Measurements from ENCODE around the gene SPARCL1.
"Not testable (repeated sequence)": the region's sequence is repeated elsewhere in the genome, so short reads cannot be mapped to it uniquely, and the experiment has no call there.

Gene SPARCL1

GRCh38 chr4:87491436-87491835, 37.7 kb downstream of the SPARCL1 start:
- H3K9me3 ChIP-seq (ENCODE audit: control insufficient read depth, low read length): no peaks in the 10 kb centered on the region
- H3K4me3 ChIP-seq (ENCODE audit: insufficient read depth, low read depth, low read length, poor library complexity, severe bottlenecking): no peak overlapping the region
- no peaks in the 10 kb centered on the region for H3K4me1 ChIP-seq (ENCODE audit: control insufficient read depth, insufficient read depth, low read length, poor library complexity, severe bottlenecking)
- no peak for DNase-seq
- H3K27ac ChIP-seq (ENCODE audit: insufficient read depth, low read length, poor library complexity, severe bottlenecking): no peak overlapping the region
- no peaks in the 10 kb centered on the region for H3K27me3 ChIP-seq (replicated peaks; ENCODE audit: control insufficient read depth, insufficient read depth, low read length, poor library complexity, severe bottlenecking)
- no peaks in the 10 kb centered on the region for H3K36me3 ChIP-seq (ENCODE audit: control insufficient read depth, insufficient read depth, low read length)

GRCh38 chr4:87490664-87491369, 38.4 kb downstream of the SPARCL1 start:
- no peak for DNase-seq
- Histone ChIP-seq H3K36me3 (ENCODE audit: control insufficient read depth, insufficient read depth, low read length) (no peaks in the 10 kb centered on the region), H3K27ac (ENCODE audit: insufficient read depth, low read length, poor library complexity, severe bottlenecking) (no peak overlapping the region), H3K9me3 (ENCODE audit: control insufficient read depth, low read length) (no peaks in the 10 kb centered on the region), H3K27me3 (replicated peaks; ENCODE audit: control insufficient read depth, insufficient read depth, low read length, poor library complexity, severe bottlenecking) (no peaks in the 10 kb centered on the region), H3K4me1 (ENCODE audit: control insufficient read depth, insufficient read depth, low read length, poor library complexity, severe bottlenecking) (no peaks in the 10 kb centered on the region), H3K4me3 (ENCODE audit: insufficient read depth, low read depth, low read length, poor library complexity, severe bottlenecking) (no peak overlapping the region)

GRCh38 chr4:87489678-87490077, 39.5 kb downstream of the SPARCL1 start:
- DNase-seq: no peak
- Histone ChIP-seq H3K36me3 (ENCODE audit: control insufficient read depth, insufficient read depth, low read length) (no peaks in the 10 kb centered on the region), H3K27ac (ENCODE audit: insufficient read depth, low read length, poor library complexity, severe bottlenecking) (no peak overlapping the region), H3K27me3 (replicated peaks; ENCODE audit: control insufficient read depth, insufficient read depth, low read length, poor library complexity, severe bottlenecking) (no peaks in the 10 kb centered on the region), H3K4me1 (ENCODE audit: control insufficient read depth, insufficient read depth, low read length, poor library complexity, severe bottlenecking) (no peaks in the 10 kb centered on the region), H3K4me3 (ENCODE audit: insufficient read depth, low read depth, low read length, poor library complexity, severe bottlenecking) (no peak overlapping the region), H3K9me3 (ENCODE audit: control insufficient read depth, low read length) (no peaks in the 10 kb centered on the region)

GRCh38 chr4:87488666-87489065, 40.5 kb downstream of the SPARCL1 start:
- not testable (repeated sequence) for H3K9me3 ChIP-seq (ENCODE audit: control insufficient read depth, low read length); H3K27me3 ChIP-seq (replicated peaks; ENCODE audit: control insufficient read depth, insufficient read depth, low read length, poor library complexity, severe bottlenecking); H3K4me3 ChIP-seq (ENCODE audit: insufficient read depth, low read depth, low read length, poor library complexity, severe bottlenecking); DNase-seq; H3K36me3 ChIP-seq (ENCODE audit: control insufficient read depth, insufficient read depth, low read length); H3K4me1 ChIP-seq (ENCODE audit: control insufficient read depth, insufficient read depth, low read length, poor library complexity, severe bottlenecking); H3K27ac ChIP-seq (ENCODE audit: insufficient read depth, low read length, poor library complexity, severe bottlenecking)

GRCh38 chr4:87483247-87483646, 45.9 kb downstream of the SPARCL1 start:
- H3K4me1 ChIP-seq (ENCODE audit: control insufficient read depth, insufficient read depth, low read length, poor library complexity, severe bottlenecking); H3K4me3 ChIP-seq (ENCODE audit: insufficient read depth, low read depth, low read length, poor library complexity, severe bottlenecking); H3K27me3 ChIP-seq (replicated peaks; ENCODE audit: control insufficient read depth, insufficient read depth, low read length, poor library complexity, severe bottlenecking); H3K27ac ChIP-seq (ENCODE audit: insufficient read depth, low read length, poor library complexity, severe bottlenecking); H3K36me3 ChIP-seq (ENCODE audit: control insufficient read depth, insufficient read depth, low read length); DNase-seq; H3K9me3 ChIP-seq (ENCODE audit: control insufficient read depth, low read length): not testable (repeated sequence)

- Histone ChIP-seq H3K36me3 (ENCODE audit: control insufficient read depth, insufficient read depth, low read length) (no peaks in the 10 kb centered on the region), H3K4me3 (ENCODE audit: insufficient read depth, low read depth, low read length, poor library complexity, severe bottlenecking) (no peak overlapping the region), H3K9me3 (ENCODE audit: control insufficient read depth, low read length) (no peaks in the 10 kb centered on the region), H3K27me3 (replicated peaks; ENCODE audit: control insufficient read depth, insufficient read depth, low read length, poor library complexity, severe bottlenecking) (no peaks in the 10 kb centered on the region), H3K27ac (ENCODE audit: insufficient read depth, low read length, poor library complexity, severe bottlenecking) (no peak overlapping the region), H3K4me1 (ENCODE audit: control insufficient read depth, insufficient read depth, low read length, poor library complexity, severe bottlenecking) (no peaks in the 10 kb centered on the region)
- DNase-seq: no peak
Observed at GRCh38 chr4:87481377-87481776, 47.8 kb downstream of the SPARCL1 start.

- DNase-seq: no peak
- H3K4me3 ChIP-seq (ENCODE audit: insufficient read depth, low read depth, low read length, poor library complexity, severe bottlenecking): no peak overlapping the region
- no peak overlapping the region for H3K27ac ChIP-seq (ENCODE audit: insufficient read depth, low read length, poor library complexity, severe bottlenecking)
- no peaks in the 10 kb centered on the region for H3K27me3 ChIP-seq (replicated peaks; ENCODE audit: control insufficient read depth, insufficient read depth, low read length, poor library complexity, severe bottlenecking)
- H3K9me3 ChIP-seq (ENCODE audit: control insufficient read depth, low read length): no peaks in the 10 kb centered on the region
- H3K36me3 ChIP-seq (ENCODE audit: control insufficient read depth, insufficient read depth, low read length): no peaks in the 10 kb centered on the region
- H3K4me1 ChIP-seq (ENCODE audit: control insufficient read depth, insufficient read depth, low read length, poor library complexity, severe bottlenecking): no peaks in the 10 kb centered on the region
Observed at GRCh38 chr4:87478732-87479250, 50.4 kb downstream of the SPARCL1 start.

GRCh38 chr4:87476934-87477333, 52.2 kb downstream of the SPARCL1 start:
- no peaks in the 10 kb centered on the region for H3K36me3 ChIP-seq (ENCODE audit: control insufficient read depth, insufficient read depth, low read length)
- no peak overlapping the region for H3K4me3 ChIP-seq (ENCODE audit: insufficient read depth, low read depth, low read length, poor library complexity, severe bottlenecking)
- H3K4me1 ChIP-seq (ENCODE audit: control insufficient read depth, insufficient read depth, low read length, poor library complexity, severe bottlenecking): no peaks in the 10 kb centered on the region
- DNase-seq: no peak
- no peak overlapping the region for H3K27ac ChIP-seq (ENCODE audit: insufficient read depth, low read length, poor library complexity, severe bottlenecking)
- no peaks in the 10 kb centered on the region for H3K9me3 ChIP-seq (ENCODE audit: control insufficient read depth, low read length)
- H3K27me3 ChIP-seq (replicated peaks; ENCODE audit: control insufficient read depth, insufficient read depth, low read length, poor library complexity, severe bottlenecking): no peaks in the 10 kb centered on the region

GRCh38 chr4:87469390-87469789, 59.8 kb downstream of the SPARCL1 start:
- no peak for DNase-seq
- H3K4me3 ChIP-seq (ENCODE audit: insufficient read depth, low read depth, low read length, poor library complexity, severe bottlenecking): no peak overlapping the region
- H3K4me1 ChIP-seq (ENCODE audit: control insufficient read depth, insufficient read depth, low read length, poor library complexity, severe bottlenecking): no peaks in the 10 kb centered on the region
- no peaks in the 10 kb centered on the region for H3K9me3 ChIP-seq (ENCODE audit: control insufficient read depth, low read length)
- no peak overlapping the region for H3K27ac ChIP-seq (ENCODE audit: insufficient read depth, low read length, poor library complexity, severe bottlenecking)
- no peaks in the 10 kb centered on the region for H3K36me3 ChIP-seq (ENCODE audit: control insufficient read depth, insufficient read depth, low read length)
- no peaks in the 10 kb centered on the region for H3K27me3 ChIP-seq (replicated peaks; ENCODE audit: control insufficient read depth, insufficient read depth, low read length, poor library complexity, severe bottlenecking)

GRCh38 chr4:87465739-87466366, 63.3 kb downstream of the SPARCL1 start:
- Histone ChIP-seq H3K27me3 (replicated peaks; ENCODE audit: control insufficient read depth, insufficient read depth, low read length, poor library complexity, severe bottlenecking) (no peaks in the 10 kb centered on the region), H3K4me3 (ENCODE audit: insufficient read depth, low read depth, low read length, poor library complexity, severe bottlenecking) (no peak overlapping the region), H3K9me3 (ENCODE audit: control insufficient read depth, low read length) (no peaks in the 10 kb centered on the region), H3K4me1 (ENCODE audit: control insufficient read depth, insufficient read depth, low read length, poor library complexity, severe bottlenecking) (no peaks in the 10 kb centered on the region), H3K27ac (ENCODE audit: insufficient read depth, low read length, poor library complexity, severe bottlenecking) (no peak overlapping the region), H3K36me3 (ENCODE audit: control insufficient read depth, insufficient read depth, low read length) (no peaks in the 10 kb centered on the region)
- no peak for DNase-seq
